ENCODE results near the gene LARGE1.

Gene LARGE1

GRCh38 chr22:33337524-33337923 is 582.8 kb downstream of the LARGE1 start:
- no peak for DNase-seq

- no peak for DNase-seq
Measured at GRCh38 chr22:33335611-33336279, 584.5 kb downstream of the LARGE1 start.

GRCh38 chr22:33332538-33332937 is 587.7 kb downstream of the LARGE1 start:
- DNase-seq = no peak

DNA sequence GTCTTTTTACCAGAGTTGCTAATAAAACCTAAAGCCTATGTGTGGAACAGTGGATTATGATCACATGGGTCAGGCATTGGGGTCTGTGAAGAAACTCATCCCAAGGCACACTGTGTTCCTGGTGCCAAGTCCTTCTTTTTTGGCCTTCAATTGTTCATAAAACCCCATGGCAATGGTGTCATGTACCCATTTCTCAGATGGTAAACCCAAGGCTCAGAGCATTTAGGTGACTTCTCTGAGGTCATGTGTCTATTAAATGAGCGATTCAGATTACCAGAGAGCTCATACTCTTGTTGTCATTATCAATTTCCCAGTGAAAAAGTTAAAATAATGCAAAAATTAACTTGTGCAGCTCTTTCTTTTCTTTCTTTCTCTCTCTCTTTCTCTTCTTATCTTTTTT is 589.3 kb downstream of the LARGE1 start:
- DNase-seq = no peak

- no peak for DNase-seq
Measured at GRCh38 chr22:33330534-33330933, 589.7 kb downstream of the LARGE1 start.

DNA sequence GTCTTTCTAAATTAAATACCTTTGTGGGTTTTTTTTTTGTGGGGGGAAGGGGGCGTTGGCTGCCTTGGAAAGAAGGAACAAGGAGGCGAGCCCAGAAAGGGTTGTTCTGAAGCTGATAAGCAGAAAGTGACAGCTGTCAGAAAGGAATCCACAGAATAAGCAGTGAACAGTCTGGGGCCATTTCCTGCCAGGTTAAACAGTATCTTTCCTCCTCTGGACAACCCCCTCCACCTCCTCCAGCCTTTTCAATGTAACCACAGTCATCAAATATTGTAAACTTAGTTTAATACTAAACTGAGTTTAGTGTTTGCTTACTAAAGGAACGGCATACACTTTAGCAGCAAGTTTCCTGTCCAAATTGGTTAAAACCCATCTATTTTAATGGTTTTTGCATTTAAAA is 590.9 kb downstream of the LARGE1 start:
- DNase-seq = no peak

DNA sequence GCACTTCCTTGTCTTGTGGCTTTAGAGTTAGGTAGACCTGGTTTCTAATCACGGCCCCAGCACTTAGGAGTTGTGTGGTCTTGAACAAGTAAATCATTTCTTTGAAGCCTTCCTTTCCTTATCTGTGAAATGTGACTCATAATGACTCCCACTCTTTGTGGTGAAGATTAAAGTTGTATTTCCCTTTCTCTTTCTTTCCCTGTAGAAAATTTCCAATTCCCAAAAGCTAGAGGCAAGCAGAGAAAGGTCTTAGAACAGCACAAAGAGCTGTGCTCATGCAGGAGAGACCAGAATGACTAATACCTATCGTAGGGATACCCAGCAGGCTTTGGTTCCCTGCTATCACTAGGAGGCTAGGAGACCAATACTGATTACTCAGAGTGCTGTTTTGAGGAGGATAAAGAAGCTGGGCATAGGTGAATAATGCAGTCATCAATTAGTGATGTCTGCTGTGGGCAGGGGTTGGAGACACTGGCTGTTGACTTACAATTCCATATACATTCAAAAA is 591.4 kb downstream of the LARGE1 start:
- DNase-seq = no peak

DNA sequence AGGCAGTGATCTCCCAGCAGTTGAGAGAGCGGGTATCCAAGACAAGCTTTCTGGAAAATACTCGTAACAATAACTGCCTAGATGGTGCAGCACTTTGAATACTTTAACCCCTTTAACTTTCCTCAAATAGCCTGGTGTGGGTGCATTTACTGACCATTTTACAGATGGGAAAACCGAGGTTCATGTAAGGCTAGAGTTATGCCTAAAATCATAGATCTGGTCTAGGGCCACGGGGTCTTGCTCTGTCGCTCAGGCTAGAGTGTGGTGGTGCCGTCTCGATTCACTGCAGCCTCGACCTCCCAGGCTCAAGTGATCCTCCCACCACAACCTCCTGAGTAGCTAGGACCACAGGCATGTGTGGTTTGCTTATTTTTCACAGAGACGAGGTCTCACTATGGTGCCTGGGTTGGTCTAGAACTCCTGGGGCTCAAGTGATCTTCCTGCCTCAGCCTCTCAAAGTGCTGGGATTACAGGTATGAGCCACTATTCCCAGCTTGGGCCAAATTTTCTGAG is 592.9 kb downstream of the LARGE1 start:
- no peak for DNase-seq

GRCh38 chr22:33326540-33327295 is 593.6 kb downstream of the LARGE1 start:
- no peak for DNase-seq

DNA sequence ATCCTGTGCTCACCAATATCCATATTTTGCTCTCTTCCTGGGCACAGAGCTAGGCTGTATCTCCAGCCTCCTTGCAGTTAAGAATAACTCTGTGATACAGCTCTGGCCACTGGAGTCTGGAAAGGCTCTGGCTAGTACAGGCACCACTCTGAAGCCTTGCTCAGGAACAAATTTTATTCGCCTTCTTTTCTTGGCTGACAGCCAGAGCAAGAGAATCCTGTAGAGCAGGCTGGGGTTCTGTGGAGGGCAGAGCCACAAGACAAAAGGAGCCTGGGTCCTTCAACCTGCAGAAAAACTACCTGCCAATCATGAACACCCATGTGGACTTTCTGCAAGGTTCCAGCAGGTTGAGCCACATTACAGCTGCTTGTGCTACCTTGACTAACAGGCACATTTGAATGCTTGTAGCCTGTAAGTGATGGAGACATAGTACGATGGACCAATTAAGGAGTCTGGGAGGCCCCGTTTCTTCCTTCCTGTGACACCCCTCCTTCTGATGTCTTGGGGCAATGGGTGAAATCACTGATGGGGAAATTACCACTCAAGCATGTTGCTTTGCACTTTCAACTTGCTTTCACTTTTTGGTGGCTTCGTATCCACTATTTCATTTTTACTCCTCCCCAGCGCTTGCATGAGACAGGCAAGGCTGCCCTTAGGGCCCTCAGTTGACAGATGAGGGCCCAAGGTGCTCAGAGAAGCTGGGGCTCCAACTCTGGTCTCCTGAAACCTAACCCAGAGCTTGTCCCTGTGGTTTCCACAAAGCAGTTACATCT is 594.9 kb downstream of the LARGE1 start:
- no peak for DNase-seq

GRCh38 chr22:33324228-33324627 is 596.0 kb downstream of the LARGE1 start:
- no peak for DNase-seq

DNA sequence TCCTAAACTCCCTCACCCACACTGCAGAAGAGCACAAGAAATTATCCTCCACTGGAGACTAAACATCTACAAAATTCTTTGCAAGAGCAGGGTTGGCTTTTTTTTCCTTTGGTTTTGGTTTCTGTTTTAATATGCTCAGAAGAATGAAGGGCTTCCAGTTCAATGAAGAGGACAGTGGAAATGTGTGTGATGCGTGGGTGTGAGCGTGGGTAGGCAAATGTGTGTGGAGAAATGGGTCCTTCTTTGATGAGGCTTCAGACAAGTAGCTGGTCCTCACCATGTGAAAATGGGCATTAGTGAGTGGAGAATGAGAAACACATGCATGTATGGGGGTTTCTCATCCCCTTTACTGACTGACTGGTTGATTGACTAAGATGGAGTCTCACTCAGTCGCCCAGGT is 598.8 kb downstream of the LARGE1 start:
- DNase-seq = no peak

DNA sequence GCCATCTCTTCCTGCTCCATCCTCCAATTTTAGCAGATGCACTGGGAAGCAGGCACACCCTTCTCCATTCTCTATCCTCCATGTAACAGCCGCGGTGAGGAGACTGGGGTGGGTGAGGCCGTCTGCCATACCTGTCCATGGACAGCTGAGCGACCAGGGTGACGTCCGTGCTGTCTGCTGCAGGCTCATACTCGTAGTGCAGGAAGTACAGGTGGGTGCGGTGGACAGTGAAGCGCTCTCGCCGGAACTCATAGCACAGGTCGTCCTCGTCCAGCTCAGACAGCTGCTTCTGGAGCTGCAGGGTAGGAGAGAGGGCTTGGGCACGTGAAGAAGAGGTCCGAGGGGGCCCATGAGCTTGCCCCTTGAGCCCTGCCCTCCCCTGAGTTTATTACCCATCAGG is 604.3 kb downstream of the LARGE1 start:
- no peak for DNase-seq

DNA sequence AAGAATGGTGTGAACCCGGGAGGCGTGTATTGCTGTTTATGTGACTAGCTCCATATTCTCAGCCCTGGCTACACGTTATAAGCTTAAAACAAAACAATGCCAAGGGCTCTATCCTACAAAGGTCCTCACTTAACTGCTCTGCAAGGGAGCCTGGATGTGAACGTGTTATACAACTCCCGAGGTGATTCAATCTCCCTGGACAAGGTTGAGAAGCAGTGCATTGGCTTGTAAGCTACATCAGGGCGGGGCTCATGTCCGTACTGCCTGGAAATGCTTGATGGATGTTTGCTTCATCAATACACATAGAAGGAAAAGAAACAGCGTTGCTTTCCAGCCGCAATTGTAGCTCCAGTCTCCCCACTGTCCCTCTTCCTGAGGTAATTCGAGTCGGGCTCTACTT is 605.2 kb downstream of the LARGE1 start:
- DNase-seq = no peak

DNA sequence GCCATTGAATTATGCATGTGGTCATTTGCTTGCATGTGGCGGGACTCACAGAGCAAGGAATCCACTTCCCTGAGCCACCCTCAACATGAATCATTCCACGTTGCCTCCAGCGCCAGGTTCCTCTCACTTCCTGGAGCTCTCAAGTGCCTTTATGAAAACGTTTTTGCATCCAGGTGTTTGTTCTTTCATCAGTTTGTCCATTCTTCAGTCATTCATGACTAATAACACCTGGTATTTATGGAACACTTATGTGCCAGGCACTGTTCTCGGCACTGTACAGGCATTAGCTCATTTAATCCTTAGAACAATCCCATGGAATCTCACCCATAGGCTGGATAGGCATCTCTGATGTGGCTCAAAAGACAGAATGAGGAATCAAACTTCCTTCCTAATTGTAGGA is 606.0 kb downstream of the LARGE1 start:
- DNase-seq = no peak

DNA sequence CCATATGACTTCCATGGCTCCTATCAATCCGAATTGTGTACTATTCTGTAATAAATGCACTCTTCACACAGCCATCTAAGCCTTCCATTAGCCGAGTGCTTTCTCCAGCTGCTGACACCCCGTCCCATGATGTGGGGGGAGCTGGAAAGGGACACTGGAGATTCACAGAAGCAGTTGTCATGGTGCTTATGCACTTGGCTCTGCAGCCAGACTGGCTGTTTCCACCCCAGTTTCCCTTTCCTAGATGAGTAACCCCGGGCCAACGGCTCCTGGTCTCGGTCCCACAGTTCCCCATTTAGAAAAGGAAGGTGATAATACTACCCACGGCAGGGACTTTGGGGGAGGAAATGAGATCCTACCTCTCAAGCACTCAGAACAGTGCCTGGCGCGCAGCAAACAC is 617.2 kb downstream of the LARGE1 start:
- no peak for DNase-seq

DNA sequence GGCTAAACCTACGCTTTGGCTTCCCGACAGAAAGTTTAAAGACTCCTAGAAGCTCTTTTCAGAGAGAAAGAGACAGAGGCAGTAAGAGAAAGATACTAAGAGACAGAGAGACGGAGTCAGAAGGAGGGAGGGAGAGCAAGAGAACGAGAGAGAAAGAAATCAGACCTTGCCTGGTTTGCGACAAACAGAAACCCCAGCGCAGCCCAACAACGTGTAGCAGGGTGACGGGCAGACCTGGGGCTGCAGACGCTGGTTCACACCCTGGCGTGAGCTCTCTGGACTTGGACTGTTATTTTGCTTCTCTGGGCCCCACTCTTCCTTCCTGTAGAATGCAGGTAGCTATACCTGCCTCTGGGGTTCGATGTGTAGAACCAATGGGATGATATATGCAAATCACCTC is 617.7 kb downstream of the LARGE1 start:
- no peak for DNase-seq

DNA sequence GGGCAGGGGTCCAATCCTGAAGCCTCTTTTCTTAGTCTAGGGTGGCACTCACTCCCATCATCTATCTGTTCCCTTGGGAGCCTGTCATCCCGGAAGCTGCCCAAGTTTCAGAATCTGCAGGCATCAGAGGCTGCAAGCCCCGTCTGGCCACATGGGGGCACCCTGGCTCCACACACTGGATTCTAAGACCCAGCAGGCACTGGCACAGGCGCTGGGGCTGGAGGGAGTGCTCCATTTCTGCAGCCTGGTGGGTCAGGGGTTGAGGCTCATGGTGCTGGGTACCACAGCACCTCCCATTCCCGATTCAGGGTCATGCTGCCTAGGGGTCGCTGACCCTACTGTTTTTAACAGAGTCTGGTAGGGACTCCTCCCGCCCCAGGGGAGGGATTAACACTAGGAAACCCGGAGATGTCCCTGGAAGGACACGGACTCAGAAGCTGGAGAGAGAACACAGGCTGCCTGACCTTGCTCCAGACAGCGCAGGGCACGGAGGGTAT is 618.2 kb downstream of the LARGE1 start:
- DNase-seq = peak; percentile 0

GRCh38 chr22:33300165-33300564 is 620.1 kb downstream of the LARGE1 start:
- DNase-seq = no peak

- no peak for DNase-seq
Measured at GRCh38 chr22:33299245-33299956, 620.9 kb downstream of the LARGE1 start.

GRCh38 chr22:33296941-33297340 is 623.3 kb downstream of the LARGE1 start:
- DNase-seq = no peak

DNA sequence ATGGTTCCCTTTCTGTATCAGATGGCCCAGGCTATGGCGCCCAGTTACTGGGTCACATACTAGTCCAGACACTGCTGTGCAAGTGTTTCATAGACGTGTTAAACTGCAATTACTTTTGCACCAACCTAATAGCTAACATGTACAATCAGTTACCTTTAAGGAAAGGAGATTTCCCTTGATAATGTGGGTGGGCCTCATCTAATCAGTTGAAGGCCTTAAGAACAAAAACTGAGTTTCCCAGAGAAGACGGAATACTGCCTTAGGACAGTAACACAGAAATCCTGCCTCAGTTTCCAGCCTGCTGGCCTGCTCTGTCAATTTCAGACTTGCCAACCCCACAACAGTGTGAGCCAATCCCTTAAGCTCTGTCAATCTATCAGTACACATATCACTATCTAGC is 632.2 kb downstream of the LARGE1 start:
- DNase-seq = no peak

DNA sequence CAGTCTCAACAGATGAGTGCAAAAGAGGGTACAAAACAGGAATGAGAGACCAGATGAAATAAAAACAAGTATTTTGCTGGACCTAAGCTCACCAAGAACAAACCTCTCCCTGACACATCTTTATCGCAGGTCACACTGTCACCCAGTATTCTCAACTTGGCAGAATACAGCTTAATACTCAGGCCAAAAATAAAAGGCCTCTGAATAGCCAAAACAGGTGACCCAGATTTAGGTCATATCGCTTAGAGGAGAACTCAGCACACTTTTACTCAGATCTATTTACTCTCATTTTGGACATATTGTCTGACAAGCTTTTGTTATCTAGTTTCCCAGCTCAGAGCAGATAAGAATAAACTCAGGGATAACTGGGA is 645.2 kb downstream of the LARGE1 start:
- no peak for DNase-seq

Data from NCI-H748 treated with DMSO at 0.1 percent for 48 hours (cell line).